Activated naive CD4-positive, alpha-beta T cell treated with anti-CD3 and anti-CD28 coated beads, Interleukin-2, amount 10 ng/mL, durations not matched to agents 5 hours and 36 hours (primary cell): ENCODE results near the gene PARD6G. TPM values are rescaled to one million over a fixed set of nuclear protein-coding genes. Genes with fewer than 3 reads are reported as not detected.

Source experiments
- total RNA-seq, 2 experiments: library from RNA; stranded (reverse); gene quantifications; one replicate each; pipeline ENCODE4 v1.2.3, GENCODE V29; 2021

The PARD6G gene, protein sequence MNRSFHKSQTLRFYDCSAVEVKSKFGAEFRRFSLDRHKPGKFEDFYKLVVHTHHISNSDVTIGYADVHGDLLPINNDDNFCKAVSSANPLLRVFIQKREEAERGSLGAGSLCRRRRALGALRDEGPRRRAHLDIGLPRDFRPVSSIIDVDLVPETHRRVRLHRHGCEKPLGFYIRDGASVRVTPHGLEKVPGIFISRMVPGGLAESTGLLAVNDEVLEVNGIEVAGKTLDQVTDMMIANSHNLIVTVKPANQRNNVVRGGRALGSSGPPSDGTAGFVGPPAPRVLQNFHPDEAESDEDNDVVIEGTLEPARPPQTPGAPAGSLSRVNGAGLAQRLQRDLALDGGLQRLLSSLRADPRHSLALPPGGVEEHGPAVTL
- under 1 TPM; 0.40 to 0.46 TPM for total RNA-seq

DNA sequence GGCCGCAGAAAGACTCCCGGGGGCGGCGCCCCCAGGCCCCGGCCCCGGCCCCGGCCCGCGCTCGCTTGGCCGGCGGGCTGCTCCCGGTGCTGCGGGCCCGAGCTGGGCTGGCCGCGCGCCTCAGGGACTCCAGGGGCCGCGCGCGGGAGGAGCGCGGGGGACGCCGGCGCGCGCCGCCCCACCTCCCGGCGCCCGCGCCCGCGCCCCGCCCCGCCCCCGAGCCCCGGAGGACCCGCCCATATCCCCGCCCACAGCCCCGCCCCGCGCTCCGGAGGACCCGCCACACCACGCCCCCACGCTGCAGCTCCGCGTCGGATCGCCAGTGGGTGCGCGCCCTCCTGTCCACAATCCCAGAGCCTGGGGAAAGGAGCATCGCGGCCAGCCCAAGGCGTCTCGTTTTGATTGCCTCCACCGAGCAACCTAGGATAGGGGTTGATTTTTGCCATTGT, at the start of gene PARD6G:
Gene PARD6G (minus strand): TSS at position 122 of the 449 bp plus-strand sequence. CDS start 166 bp downstream, outside the sequence.

DNA sequence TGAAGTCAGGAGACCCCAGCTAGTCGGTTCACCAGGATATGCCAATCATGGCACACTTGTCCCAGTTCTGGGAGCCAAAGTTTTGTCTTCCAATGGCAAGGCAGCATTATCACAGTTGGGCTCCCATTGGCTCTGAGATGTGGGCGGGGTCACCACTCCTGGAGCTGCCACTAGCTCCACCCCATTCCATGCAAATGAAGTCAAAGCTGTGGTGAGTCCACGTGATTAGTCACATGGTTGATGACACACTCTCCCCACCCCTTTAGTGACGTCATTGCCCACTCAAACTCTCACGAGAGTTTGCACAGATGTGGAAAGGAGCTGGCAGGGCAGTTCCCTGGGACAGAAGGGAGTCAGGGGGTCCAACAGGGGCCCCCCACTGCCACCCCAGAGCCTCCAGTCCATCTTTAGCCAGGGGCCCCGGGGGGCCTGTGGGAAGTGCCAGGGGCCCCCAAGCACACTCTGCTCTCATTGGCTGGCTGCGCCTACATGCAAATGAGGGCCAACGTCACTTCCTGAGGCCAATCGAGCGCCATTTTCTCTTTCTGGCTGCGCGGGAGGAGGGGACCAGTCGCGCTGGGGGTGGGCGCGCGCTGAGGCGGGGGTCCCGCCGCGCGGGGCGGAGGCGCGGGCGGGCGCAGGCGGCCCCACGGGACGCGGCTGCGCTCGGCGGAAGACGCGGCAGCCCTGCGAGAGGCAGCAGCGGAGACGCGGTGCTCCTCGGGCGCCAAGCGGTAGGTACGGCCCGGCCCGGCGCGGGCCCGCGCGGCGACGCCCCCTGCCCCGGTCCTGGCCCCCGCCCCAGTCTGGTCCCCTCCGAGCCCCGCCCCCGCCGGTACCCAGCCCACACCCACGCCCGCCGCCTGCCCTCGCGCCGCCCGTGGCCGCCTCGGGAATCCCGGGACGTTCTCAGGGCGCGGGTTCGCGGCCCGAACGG, 138.3 kb downstream of the PARD6G start, which contains the start of gene ADNP2:
Gene ADNP2 (plus strand): TSS at position 524 of the 937 bp plus-strand sequence. CDS start 8,281 bp downstream, outside the sequence.

Other genes with a start within 250 kb of the PARD6G start
- 10 to 100 TPM; 21.1 to 22.4 TPM for gene RBFA, start 213.1 kb downstream of the PARD6G start, total RNA-seq
- 10 to 100 TPM; 19.3 to 20.4 TPM for gene ADNP2, start 138.3 kb downstream of the PARD6G start, total RNA-seq